ENCODE data around the gene ZNF609. TPM values are rescaled to one million over a fixed set of nuclear protein-coding genes. Genes with fewer than 3 reads are reported as not detected.
A peak's percentile ranks its signal among the peaks of the same experiment; 100 is the strongest.

Gene ZNF609
- total RNA-seq, 4 donors from 2014 or later = 38.3 to 53.7 (median 45.3) TPM

DNA sequence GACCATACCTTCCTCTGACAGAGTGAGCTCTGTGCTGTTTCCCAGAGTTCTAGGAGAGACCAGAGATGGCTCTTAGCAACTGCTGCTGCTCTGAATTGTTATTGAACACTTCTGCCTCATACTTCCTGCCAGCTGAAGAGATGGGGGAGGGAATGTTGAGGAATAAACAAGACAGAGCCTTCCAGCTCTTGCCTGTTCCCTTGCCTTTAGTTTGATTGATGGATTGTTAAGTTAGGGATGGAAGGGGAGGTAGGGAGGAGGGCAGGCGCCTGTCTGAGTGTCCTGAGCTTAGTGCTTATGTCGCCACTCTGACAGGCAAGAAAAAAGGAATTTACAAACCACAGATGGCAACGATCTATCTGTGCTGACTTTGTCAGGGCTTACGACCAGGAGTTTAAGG is 42.8 kb downstream of the ZNF609 start:
- Histone ChIP-seq H3K9me3 (no peaks in the 10 kb centered on the region), H3K4me1 (peaks cover 43 to 95% (median 77%) of the 10 kb centered on the region in 4 donors), H3K27me3 (no peaks in the 10 kb centered on the region), H3K36me3 (peaks cover 9 to 29% (median 12%) of the 10 kb centered on the region in 4 donors), H3K4me3 (peak overlapping the region in 3 of 4 donors; percentile 7 to 19 (median 16)), H3K27ac (replicated peaks in 1 of 4) (peak overlapping the region; percentile 63 to 75 (median 72))
- 16% methylated on average over 4 of the region's 4 CpGs for WGBS
- no peak for TF ChIP-seq CTCF (IDR thresholded peaks at IDR 0.05)
- TF ChIP-seq POLR2AphosphoS5 (IDR thresholded peaks at IDR 0.05) = peak; percentile 38 to 42
- intact Hi-C loops (cut with DNase I) = no loop called here
- no peak for DNase-seq (ENCODE audit: extremely low spot score)

DNA sequence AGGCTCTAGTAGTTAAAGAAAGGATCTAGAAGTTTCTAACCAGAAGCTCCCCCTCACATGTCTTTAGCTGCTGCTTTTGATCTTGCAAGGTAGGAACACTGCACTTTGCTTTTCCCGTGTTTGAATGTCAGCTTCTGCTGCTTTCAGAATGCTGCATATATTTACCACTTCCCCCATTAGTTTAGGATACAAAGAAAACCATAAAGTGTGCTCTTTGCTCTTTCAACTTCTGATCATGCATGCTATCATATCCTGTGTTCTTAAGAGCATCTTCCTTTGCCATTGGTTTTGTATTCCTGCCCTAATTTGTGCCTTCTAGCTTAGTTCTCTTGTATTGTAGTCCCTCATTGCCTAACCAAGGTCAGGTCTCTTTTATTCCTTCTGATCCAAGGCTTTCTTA is 43.3 kb downstream of the ZNF609 start:
- H3K4me1 ChIP-seq = peaks cover 43 to 97% (median 77%) of the 10 kb centered on the region in 4 donors
- H3K9me3 ChIP-seq = no peaks in the 10 kb centered on the region
- DNase-seq (ENCODE audit: extremely low spot score) = no peak
- TF ChIP-seq EP300 (IDR thresholded peaks at IDR 0.05) (no peak), POLR2A (IDR thresholded peaks at IDR 0.05; ENCODE audit: low read depth) (no peak), CTCF (IDR thresholded peaks at IDR 0.05) (no peak), POLR2AphosphoS5 (IDR thresholded peaks at IDR 0.05) (no peak)
- peak overlapping the region; percentile 63 to 75 (median 72) for H3K27ac ChIP-seq (replicated peaks in 1 of 4)
- no peaks in the 10 kb centered on the region for H3K27me3 ChIP-seq
- peak overlapping the region in 2 of 4 donors; percentile 7 to 19 for H3K4me3 ChIP-seq
- intact Hi-C loops (cut with DNase I) = no loop called here
- H3K36me3 ChIP-seq = peaks cover 9 to 29% (median 12%) of the 10 kb centered on the region in 4 donors
- 24% methylated on average over 1 of the region's 1 CpG for WGBS

DNA sequence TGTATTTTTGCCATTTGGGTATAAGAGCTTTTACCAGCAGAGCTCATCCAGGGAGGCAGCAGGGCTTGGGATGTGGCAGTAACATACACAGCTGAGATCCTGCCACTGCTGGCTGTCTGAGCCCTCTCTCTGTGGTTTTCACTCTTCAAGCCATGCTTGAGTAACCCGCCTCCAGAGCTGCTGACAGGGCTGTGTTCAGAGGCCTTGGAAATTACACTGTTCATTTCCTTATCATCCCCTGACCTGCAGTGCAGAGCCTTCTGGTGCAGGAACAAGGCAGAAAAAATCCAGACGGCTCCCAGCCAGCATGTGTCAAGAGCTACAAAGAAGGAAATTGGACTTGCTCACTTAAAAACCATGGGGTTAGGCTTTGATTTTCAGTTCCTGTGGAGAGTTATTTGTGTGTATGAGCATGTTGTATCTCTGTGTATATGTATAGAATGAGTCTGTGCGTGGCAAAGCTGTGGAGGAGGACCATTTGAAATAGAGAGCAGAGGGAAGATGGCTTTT is 47.0 kb downstream of the ZNF609 start:
- H3K9me3 ChIP-seq = no peaks in the 10 kb centered on the region
- no peak for DNase-seq (ENCODE audit: extremely low spot score)
- 34% methylated on average over 3 of the region's 3 CpGs for WGBS
- intact Hi-C loops (cut with DNase I) = no loop called here
- H3K27ac ChIP-seq (replicated peaks in 1 of 4) = peak overlapping the region; percentile 35 to 48 (median 39)
- TF ChIP-seq CTCF (IDR thresholded peaks at IDR 0.05) (no peak), EP300 (IDR thresholded peaks at IDR 0.05) (no peak), POLR2AphosphoS5 (IDR thresholded peaks at IDR 0.05) (peak in 1 of 2 donors; percentile 29), POLR2A (IDR thresholded peaks at IDR 0.05; ENCODE audit: low read depth) (no peak)
- H3K27me3 ChIP-seq = no peaks in the 10 kb centered on the region
- H3K4me3 ChIP-seq = no peak overlapping the region
- H3K36me3 ChIP-seq = peaks cover 0 to 13% (median 0%) of the 10 kb centered on the region in 4 donors
- H3K4me1 ChIP-seq = peaks cover 28 to 81% (median 69%) of the 10 kb centered on the region in 4 donors

DNA sequence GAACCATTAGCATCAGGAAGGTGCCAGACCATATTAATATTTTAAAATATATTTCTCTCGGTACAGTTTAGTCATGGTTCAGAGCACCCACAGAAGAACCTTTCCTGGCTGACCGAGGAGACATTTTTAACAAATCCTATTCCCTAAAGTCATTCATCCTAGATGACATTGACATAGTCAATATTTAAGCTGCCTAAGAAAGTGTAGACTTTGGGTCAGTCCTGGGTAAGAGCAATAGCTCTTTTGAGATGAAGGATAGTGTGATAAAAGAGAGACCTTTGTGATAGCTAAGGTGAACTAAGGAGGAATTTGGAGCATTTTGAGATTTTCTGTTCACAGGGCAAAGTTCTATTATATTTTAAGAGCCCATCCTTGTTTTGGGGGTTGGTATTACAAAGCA is 47.5 kb downstream of the ZNF609 start:
- TF ChIP-seq POLR2A (IDR thresholded peaks at IDR 0.05; ENCODE audit: low read depth) (no peak), EP300 (IDR thresholded peaks at IDR 0.05) (no peak), CTCF (IDR thresholded peaks at IDR 0.05) (no peak), POLR2AphosphoS5 (IDR thresholded peaks at IDR 0.05) (no peak)
- intact Hi-C loops (cut with DNase I) = no loop called here

DNA sequence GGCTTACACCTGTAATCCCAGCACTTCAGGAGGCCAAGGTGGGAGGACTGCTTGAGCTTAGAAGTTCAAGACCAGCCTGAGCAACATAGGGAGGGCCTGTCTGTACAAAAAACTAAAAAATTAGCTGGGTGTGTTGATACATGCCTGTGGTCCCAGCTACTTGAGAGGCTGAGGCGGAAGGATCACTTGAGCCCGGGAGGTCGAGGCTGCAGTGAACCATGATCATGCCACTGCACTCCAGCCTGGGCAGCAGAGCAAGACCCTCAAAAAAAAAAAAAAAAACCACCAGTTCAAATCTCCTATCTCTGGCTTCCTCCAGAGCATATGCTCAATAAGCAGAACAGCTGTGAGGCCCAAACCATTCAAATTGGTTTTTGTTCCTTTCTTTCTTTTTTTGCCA is 53.4 kb downstream of the ZNF609 start:
- H3K36me3 ChIP-seq = no peaks in the 10 kb centered on the region
- WGBS = 95% methylated on average over 3 of the region's 3 CpGs
- peaks cover 0 to 36% (median 32%) of the 10 kb centered on the region in 4 donors for H3K4me1 ChIP-seq
- no peak overlapping the region for H3K27ac ChIP-seq (replicated peaks in 1 of 4)
- intact Hi-C loops (cut with DNase I) = no loop called here
- no peak overlapping the region for H3K4me3 ChIP-seq
- no peaks in the 10 kb centered on the region for H3K9me3 ChIP-seq
- DNase-seq (ENCODE audit: extremely low spot score) = no peak
- TF ChIP-seq CTCF (IDR thresholded peaks at IDR 0.05) = no peak
- TF ChIP-seq EP300 (IDR thresholded peaks at IDR 0.05) = no peak
- no peak for TF ChIP-seq POLR2A (IDR thresholded peaks at IDR 0.05; ENCODE audit: low read depth)
- TF ChIP-seq POLR2AphosphoS5 (IDR thresholded peaks at IDR 0.05) = no peak
- H3K27me3 ChIP-seq = no peaks in the 10 kb centered on the region

More for the DNA sequence above, 47.5 kb downstream of the ZNF609 start:
- DNase-seq (ENCODE audit: extremely low spot score) = no peak
- no peak overlapping the region for H3K4me3 ChIP-seq
- H3K27ac ChIP-seq (replicated peaks in 1 of 4) = peak overlapping the region; percentile 35 to 48 (median 39)
- H3K36me3 ChIP-seq = peaks cover 0 to 13% (median 0%) of the 10 kb centered on the region in 4 donors
- H3K27me3 ChIP-seq = no peaks in the 10 kb centered on the region
- no peaks in the 10 kb centered on the region for H3K9me3 ChIP-seq
- 75% methylated on average over 2 of the region's 2 CpGs for WGBS
- H3K4me1 ChIP-seq = peaks cover 23 to 76% (median 64%) of the 10 kb centered on the region in 4 donors
